ENCODE data around the gene VANGL1. TPM values are rescaled to one million over a fixed set of nuclear protein-coding genes. Genes with fewer than 3 reads are reported as not detected.

Gene VANGL1
- total and polyA plus RNA-seq, 2 of the 8 experiments (the other 6 are each of a cell fraction or from before 2014, with no cell fraction given), result 9.4 to 13.4 TPM

DNA sequence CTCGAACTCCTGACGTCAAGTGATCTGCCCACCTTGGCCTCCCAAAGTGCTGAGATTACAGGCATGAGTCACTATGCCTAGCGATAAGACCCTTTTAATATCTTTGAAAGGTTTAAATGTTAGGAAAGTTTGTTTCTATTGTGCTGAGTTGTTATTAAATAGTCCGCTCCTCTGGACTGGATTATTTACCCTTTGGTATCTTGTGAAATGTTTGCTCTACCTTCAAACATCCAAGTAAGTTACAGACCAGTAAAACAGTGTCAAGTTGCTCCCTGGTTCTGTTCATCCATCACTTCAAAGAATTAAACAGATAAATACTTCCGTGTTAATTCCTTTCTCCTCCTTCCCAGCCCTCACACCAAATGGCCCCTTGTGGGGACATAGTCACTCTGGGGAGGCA lies 82.0 kb downstream of the VANGL1 start (continued):
- TF ChIP-seq KDM4A (IDR thresholded peaks at IDR 0.05; ENCODE audit: low read depth, low read length, severe bottlenecking) (no peak), RNF2 (IDR thresholded peaks at IDR 0.05; ENCODE audit: borderline replicate concordance, low read depth, low read length, missing control alignments, poor library complexity, severe bottlenecking) (no peak), TCF12 (IDR thresholded peaks at IDR 0.05; ENCODE audit: low read depth, low read length) (no peak), SUZ12 (IDR thresholded peaks at IDR 0.05; ENCODE audit: low read length) (no peak), GTF2F1 (IDR thresholded peaks at IDR 0.05; ENCODE audit: borderline replicate concordance, low read depth, low read length) (no peak)
- TF ChIP-seq, protein P1, sequence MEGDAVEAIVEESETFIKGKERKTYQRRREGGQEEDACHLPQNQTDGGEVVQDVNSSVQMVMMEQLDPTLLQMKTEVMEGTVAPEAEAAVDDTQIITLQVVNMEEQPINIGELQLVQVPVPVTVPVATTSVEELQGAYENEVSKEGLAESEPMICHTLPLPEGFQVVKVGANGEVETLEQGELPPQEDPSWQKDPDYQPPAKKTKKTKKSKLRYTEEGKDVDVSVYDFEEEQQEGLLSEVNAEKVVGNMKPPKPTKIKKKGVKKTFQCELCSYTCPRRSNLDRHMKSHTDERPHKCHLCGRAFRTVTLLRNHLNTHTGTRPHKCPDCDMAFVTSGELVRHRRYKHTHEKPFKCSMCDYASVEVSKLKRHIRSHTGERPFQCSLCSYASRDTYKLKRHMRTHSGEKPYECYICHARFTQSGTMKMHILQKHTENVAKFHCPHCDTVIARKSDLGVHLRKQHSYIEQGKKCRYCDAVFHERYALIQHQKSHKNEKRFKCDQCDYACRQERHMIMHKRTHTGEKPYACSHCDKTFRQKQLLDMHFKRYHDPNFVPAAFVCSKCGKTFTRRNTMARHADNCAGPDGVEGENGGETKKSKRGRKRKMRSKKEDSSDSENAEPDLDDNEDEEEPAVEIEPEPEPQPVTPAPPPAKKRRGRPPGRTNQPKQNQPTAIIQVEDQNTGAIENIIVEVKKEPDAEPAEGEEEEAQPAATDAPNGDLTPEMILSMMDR (IDR thresholded peaks at IDR 0.05; ENCODE audit: control extremely low read depth in 1 of 3, insufficient read depth in 1 of 3, low read depth in 1 of 3, low read length in 3 of 3), result no peak

Measured in H1 (cell line).